WTC11 (cell line): ENCODE measurements around the gene ZSCAN21. TPM values are rescaled to one million over a fixed set of nuclear protein-coding genes. Genes with fewer than 3 reads are reported as not detected.

ENCODE experiments used
- ATAC-seq: fragments of 200-7000 bp; cut with Tn5 transposase; 2 replicates; pipeline ENCODE4 v1.10.0; 2021; ENCODE audit warnings: mild to moderate bottlenecking, moderate library complexity
- CTCF ChIA-PET: fragments of 300-600 bp; sonication (Branson Sonifier 250); formaldehyde crosslinking; loops from one replicate; lab custom pipeline; 2021; ENCODE audit warnings: antibody characterized with exemption; lab: Charles Lee
- POLR2A ChIA-PET: fragments of 350-600 bp; sonication (Branson Sonifier 250); formaldehyde crosslinking; loops from one replicate; lab custom pipeline; 2021; ENCODE audit warnings: antibody characterized with exemption; lab: Charles Lee
- DNase-seq: peaks from one replicate; pipeline ENCODE4 v3.0.0; 2021; ENCODE audit warnings: low spot score
- H3K27ac Mint-ChIP-seq: 2 replicates; pipeline ENCODE4 v1.8.0; 2021; ENCODE audit warnings: mixed read lengths
- H3K27me3 Mint-ChIP-seq: 2 replicates; pipeline ENCODE4 v1.8.0; 2021; ENCODE audit warnings: low read depth, mild to moderate bottlenecking, moderate library complexity, mixed read lengths
- H3K36me3 Mint-ChIP-seq: 2 replicates; pipeline ENCODE4 v1.8.0; 2021; ENCODE audit warnings: mixed read lengths
- H3K4me1 Mint-ChIP-seq: 2 replicates; pipeline ENCODE4 v1.8.0; 2022; ENCODE audit warnings: mixed read lengths
- H3K4me3 Mint-ChIP-seq: 2 replicates; pipeline ENCODE4 v1.8.0; 2021; ENCODE audit warnings: mild to moderate bottlenecking, moderate library complexity, mixed read lengths
- H3K9me3 Mint-ChIP-seq: 2 replicates; pipeline ENCODE4 v1.8.0; 2021; ENCODE audit warnings: mixed read lengths
- ATF6 ChIP-seq: sonication (generic); formaldehyde crosslinking; IDR thresholded peaks from 2 replicates; pipeline ENCODE4 v1.8.1; 2023; ENCODE audit warnings: mild to moderate bottlenecking, missing genetic modification reagents
- ERG ChIP-seq: fragments of 250-450 bp; sonication (Bioruptor Pico); IDR thresholded peaks from 2 replicates; pipeline ENCODE4 v1.8.0; 2021; ENCODE audit warnings: mild to moderate bottlenecking
- FOXK1 ChIP-seq: sonication (generic); formaldehyde crosslinking; IDR thresholded peaks from 2 replicates; pipeline ENCODE4 v1.8.0; 2022; ENCODE audit warnings: mild to moderate bottlenecking, moderate library complexity, missing genetic modification reagents
- HMGA2 ChIP-seq: fragments of 250-450 bp; sonication (Bioruptor Pico); IDR thresholded peaks from 2 replicates; pipeline ENCODE4 v1.4.0; 2021; ENCODE audit warnings: mild to moderate bottlenecking, moderate library complexity
- JAZF1 ChIP-seq: fragments of 250-450 bp; sonication (Bioruptor Pico); IDR thresholded peaks from 2 replicates; pipeline ENCODE4 v1.9.0; 2021; ENCODE audit warnings: moderate library complexity, mild to moderate bottlenecking, inconsistent platforms
- MAX ChIP-seq: sonication (generic); formaldehyde crosslinking; IDR thresholded peaks from 2 replicates; pipeline ENCODE4 v1.8.0; 2022; ENCODE audit warnings: mild to moderate bottlenecking, missing genetic modification reagents
- MLX ChIP-seq: sonication (generic); formaldehyde crosslinking; IDR thresholded peaks from 2 replicates; pipeline ENCODE4 v1.8.1; 2023; ENCODE audit warnings: mild to moderate bottlenecking, missing genetic modification reagents, moderate library complexity
- PREB ChIP-seq: sonication (generic); formaldehyde crosslinking; IDR thresholded peaks from 2 replicates; pipeline ENCODE4 v1.8.1; 2022; ENCODE audit warnings: mild to moderate bottlenecking, missing genetic modification reagents, moderate library complexity, borderline replicate concordance
- STAT6 ChIP-seq: sonication (generic); formaldehyde crosslinking; conservative IDR thresholded peaks from 2 replicates; pipeline ENCODE4 v1.8.1; 2023; ENCODE audit warnings: mild to moderate bottlenecking, low read depth, missing genetic modification reagents, moderate library complexity
- ZNF263 ChIP-seq: sonication (generic); formaldehyde crosslinking; IDR thresholded peaks from 2 replicates; pipeline ENCODE4 v1.8.1; 2022; ENCODE audit warnings: low read depth, mild to moderate bottlenecking, moderate library complexity, missing genetic modification reagents
- ZNF281 ChIP-seq: sonication (generic); formaldehyde crosslinking; IDR thresholded peaks from 2 replicates; pipeline ENCODE4 v1.8.0; 2023; ENCODE audit warnings: mild to moderate bottlenecking, missing genetic modification reagents
- ZNF512 ChIP-seq: sonication (generic); formaldehyde crosslinking; IDR thresholded peaks from 2 replicates; pipeline ENCODE4 v1.8.1; 2022; ENCODE audit warnings: missing genetic modification reagents, borderline replicate concordance
- total RNA-seq: library from RNA; stranded (reverse); gene quantifications from 3 replicates; pipeline ENCODE4 v1.2.3, GENCODE V29; 2021

The ZSCAN21 gene
- total RNA-seq, 1 experiment from 2014 or later: 25.5 TPM

- no peaks in the 10 kb centered on the region for H3K27me3 Mint-ChIP-seq
- no peaks in the 10 kb centered on the region for H3K9me3 Mint-ChIP-seq
- CTCF ChIA-PET: no interaction called here
- H3K4me3 Mint-ChIP-seq: no peak overlapping the region
- no peak for DNase-seq
- peaks cover 10% of the 10 kb centered on the region for H3K4me1 Mint-ChIP-seq
- TF ChIP-seq FOXK1 (no peak), PREB (no peak), MLX (CRISPR knock-in tag) (no peak), ZNF512 (CRISPR knock-in tag) (no peak), ERG (no peak), STAT6 (CRISPR knock-in tag) (no peak), MAX (no peak), ZNF281 (no peak), JAZF1 (no peak), ATF6 (CRISPR knock-in tag) (no peak), ZNF263 (CRISPR knock-in tag) (no peak), HMGA2 (CRISPR knock-in tag) (no peak)
- TF ChIP-seq, all 79 proteins: peak for 0
- no peak overlapping the region for H3K27ac Mint-ChIP-seq
- POLR2A ChIA-PET: no interaction called here
- H3K36me3 Mint-ChIP-seq: peaks cover 45% of the 10 kb centered on the region
- no peak for ATAC-seq
These were observed 25.5 kb upstream of the ZSCAN21 start for GRCh38 chr7:100024020-100024619.
